GM21825 (cell line): Measurements from ENCODE around the gene FBXO44.
"Not testable (repeated sequence)": the region's sequence is repeated elsewhere in the genome, so short reads cannot be mapped to it uniquely, and the experiment has no call there.

Experiments
- ATAC-seq: cut with Tn5 transposase; IDR thresholded peaks from one replicate; pipeline ENCODE4 v1.9.1; 2021; ENCODE audit warnings: mild to moderate bottlenecking, moderate library complexity; ENCODE audit not compliant: unreplicated experiment

Gene FBXO44

GRCh38 chr1:11654137-11654938, at the start of gene FBXO44, which contains the start of gene FBXO2:
FBXO44 (plus strand) TSS chr1:11654877; CDS start chr1:11655836, 959 bp downstream.
FBXO2 (minus strand) TSS chr1:11654429; CDS start chr1:11654340, 89 bp downstream.
- peak; percentile 57 for ATAC-seq

DNA sequence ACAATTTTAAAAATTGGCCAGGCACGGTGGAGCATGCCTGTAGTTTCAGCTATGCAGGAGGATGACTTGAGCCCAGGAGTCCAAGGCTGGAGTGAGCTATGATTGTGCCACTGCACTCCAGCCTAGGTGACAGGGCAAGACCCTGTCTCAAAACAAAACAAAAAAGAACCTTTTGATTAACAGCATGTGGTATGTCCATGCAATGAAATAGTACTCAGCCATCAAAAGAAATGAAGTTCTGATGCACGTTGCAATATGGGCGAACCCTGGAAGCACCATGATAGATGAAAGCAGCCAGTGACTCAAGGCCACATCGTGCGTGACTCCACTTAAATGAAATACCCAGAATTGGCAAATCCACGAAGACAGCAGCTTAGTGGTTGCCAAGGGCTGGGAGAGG, 47.9 kb upstream of the FBXO44 start:
- no peak for ATAC-seq

- ATAC-seq: not testable (repeated sequence)
Observed at GRCh38 chr1:11608596-11609130, 46.0 kb upstream of the FBXO44 start.

DNA sequence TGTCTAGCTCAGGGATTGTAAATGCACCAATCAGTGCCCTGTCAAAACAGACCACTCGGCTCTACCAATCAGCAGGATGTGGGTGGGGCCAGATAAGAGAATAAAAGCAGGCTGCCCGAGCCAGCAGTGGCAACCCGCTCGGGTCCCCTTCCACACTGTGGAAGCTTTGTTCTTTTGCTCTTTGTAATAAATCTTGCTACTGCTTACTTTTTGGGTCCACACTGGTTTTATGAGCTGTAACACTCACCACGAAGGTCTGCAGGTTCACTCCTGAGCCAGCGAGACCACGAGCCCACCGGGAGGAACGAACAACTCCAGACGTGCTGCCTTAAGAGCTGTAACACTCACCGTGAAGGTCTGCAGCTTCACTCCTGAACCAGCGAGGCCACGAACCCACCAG, 45.3 kb upstream of the FBXO44 start:
- not testable (repeated sequence) for ATAC-seq

DNA sequence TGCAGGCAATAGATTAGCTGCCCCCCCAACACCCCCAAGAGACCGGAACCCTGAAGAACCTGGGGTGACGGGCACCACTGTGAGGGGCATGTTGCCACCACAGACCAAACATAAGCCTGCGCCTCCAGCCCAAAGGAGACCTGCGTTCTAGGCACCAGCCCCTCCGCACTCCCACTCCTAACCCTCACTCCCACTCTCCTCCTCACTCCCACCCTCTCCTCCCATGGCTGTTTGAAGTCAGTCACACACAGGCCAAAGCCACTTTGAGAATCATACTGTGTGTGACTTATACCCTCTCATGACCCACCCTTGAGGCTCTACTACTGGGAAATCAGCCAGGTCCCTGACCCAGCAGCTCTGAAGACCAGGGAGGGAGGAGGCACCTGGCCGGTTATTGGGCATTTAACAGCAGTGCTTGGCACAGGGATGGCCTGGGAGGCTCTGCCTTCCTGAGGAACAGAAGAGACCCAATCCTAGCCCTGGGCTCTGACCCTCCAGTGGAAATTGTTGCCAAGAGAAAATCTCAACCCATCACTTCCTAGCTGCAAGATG, 44.0 kb upstream of the FBXO44 start:
- ATAC-seq: no peak

GRCh38 chr1:11611638-11612327, 42.9 kb upstream of the FBXO44 start:
- no peak for ATAC-seq

GRCh38 chr1:11613347-11613746, 41.3 kb upstream of the FBXO44 start:
- ATAC-seq: no peak

DNA sequence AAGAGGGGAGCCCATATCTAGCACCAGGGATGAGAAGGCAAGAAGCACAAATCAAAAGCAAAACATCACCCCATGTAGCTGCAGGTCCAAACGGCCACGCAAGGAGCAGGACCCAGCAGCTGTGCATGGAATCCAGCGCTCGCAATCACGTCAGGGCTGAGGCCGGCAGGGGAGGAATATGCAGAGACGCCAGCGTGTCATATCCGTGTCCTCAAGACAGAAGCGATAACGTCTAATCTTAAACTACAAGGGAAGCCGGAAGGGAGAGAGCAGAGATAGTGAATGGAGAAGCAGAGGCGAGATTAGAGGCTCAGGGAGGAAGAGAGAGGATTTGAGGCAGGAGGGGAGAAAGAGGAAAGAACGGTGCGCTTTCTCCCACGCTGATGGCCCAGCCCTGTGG, 39.6 kb upstream of the FBXO44 start:
- ATAC-seq: no peak

- no peak for ATAC-seq
Observed at GRCh38 chr1:11616766-11617165, 37.9 kb upstream of the FBXO44 start.

- ATAC-seq: no peak
Observed at GRCh38 chr1:11617314-11617713, 37.4 kb upstream of the FBXO44 start.

- no peak for ATAC-seq
Observed at GRCh38 chr1:11617741-11618140, 36.9 kb upstream of the FBXO44 start.

GRCh38 chr1:11620405-11620804, 34.3 kb upstream of the FBXO44 start:
- no peak for ATAC-seq

DNA sequence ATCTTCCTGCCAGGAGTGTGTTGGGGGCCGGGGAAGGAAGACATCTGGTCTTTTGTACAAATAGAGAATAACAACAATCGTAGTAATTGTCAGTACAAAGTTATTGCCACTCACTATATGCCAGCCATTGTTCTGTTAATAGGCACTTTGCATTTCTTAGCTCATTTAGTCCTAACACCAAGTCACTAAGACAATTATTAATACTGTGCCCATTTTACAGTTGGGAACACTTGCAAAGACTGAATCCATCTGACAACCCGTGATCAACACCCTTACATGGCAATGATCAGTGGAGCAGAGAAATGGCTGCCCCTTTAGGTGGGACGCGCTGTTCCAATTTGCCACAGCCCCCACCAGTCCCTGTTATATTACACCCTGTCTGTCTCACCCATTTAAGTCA, 33.8 kb upstream of the FBXO44 start:
- ATAC-seq: no peak

DNA sequence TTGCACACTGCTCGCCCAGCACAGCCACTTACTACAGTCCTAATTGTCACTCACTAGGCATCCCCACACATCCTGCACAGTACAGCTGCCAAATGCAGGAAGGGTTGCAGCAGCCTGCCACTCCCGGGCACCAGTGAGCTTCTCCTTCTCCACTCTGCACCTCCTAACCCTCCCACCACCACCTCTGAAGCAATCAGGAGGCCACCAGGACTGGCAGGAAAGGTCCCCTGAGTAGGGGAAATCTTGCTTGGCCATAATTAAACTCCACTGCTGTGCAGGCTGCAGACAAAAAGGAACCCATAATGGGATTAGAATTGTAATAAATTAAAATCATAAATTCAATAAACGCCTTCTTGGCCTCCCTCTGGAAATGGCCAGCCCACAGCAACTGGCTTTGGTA, 32.3 kb upstream of the FBXO44 start:
- no peak for ATAC-seq

DNA sequence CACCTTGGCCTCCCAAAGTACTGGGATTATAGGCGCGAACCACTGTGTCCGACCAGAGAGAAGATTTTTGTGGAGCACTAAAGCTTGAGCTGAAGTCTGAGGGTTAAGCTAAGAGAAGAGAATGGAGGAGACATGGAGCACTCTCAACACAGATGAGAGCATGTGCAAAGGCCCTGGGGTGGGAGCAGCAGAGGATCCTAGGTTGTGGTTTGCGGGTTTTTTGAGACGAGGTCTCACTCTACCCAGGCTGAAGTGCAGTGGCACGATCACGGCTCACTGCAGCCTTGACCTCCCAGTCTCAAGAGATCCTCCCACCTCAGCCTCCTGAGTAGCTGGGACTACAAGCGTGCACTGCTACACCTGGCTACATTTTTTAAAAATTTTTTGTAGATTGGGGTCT, 31.0 kb upstream of the FBXO44 start:
- no peak for ATAC-seq

- ATAC-seq: no peak
Observed at GRCh38 chr1:11626551-11626950, 28.1 kb upstream of the FBXO44 start.

GRCh38 chr1:11628767-11629166, 25.9 kb upstream of the FBXO44 start:
- no peak for ATAC-seq

DNA sequence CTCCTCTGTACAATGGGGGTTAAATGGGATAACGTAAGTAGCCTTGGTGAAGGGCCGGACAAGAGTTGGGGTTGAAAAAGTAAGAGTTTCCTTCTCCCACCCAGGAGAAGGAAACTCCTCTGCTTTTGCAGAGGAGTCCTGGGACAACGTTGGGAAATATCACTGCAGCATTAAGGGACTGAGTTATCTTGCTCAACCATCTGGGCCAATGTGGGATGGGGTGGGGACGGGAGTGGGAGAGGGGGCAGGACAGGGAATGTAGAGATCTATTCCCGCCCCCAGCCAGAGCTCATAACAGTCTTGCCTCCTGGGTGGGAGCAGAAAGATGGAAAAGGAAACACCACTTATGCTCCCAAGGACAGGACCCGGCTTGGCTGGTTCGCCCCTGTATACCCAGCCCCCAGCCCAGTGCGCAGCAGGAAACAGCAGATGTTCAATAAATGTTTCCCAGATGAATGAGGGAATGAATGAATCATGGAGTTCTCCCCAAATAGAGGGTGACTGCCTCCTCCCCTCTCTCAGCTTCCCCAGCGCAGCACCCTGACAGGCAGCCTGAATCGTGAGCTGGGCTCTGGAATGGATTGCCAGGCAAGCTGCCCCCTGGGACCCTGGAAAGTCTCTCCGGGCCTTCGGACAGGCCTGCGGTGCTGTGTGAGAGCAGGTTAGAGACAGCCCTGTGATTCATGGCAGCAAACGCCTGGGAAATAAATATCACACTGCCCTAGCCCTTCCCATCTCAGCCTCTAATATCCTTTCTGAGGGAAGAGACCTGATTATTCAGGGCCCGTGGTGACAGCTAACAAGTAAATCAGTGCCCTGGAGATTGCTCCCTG, 25.3 kb upstream of the FBXO44 start:
- ATAC-seq: no peak

DNA sequence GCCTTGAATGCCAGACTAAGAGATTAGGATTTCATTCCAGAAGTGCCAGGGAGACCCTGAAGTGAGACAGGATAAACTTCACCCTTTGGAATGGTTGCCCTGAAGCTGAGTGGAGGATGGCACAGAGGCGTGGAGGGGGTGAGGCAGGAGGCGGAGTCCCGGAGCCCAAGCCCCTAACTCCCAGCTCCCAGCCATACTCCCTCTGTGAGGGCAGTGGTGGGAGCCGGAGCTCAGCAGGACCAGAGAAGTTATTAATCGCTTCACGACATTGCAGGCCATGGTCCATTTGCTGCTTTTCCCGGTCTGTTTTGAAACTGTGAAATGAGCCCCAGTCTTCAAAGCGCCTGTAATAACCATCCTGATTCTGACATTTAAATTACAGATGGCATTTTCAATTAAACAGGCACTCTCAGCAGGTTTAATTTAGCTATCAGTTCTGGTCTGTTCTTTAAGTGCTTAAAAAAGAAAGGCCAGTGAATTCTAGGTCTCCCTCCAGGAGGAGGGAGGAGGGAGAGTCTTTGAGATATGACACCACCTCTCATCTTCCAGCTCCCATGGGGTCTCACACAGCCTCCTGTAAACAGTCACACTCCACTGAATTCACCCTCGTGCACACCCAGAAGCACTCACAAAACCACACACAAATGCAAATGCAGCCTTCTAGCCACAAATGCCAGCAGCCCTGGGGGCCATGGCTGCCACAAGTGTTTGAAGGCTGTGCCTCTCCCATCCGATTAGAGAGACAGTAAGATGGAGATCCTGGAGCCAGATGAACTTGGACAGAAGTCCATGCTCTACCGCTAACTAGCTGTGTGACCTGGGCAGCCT, 20.1 kb upstream of the FBXO44 start:
- no peak for ATAC-seq

- no peak for ATAC-seq
Observed at GRCh38 chr1:11638121-11638520, 16.6 kb upstream of the FBXO44 start.
